SK-N-DZ (cell line): ENCODE measurements around the gene HS1BP3.

Experiments used
- DNase-seq: peaks from one replicate; pipeline ENCODE4 v3.0.0-alpha.2; 2015; ENCODE audit warnings: low spot score

Gene HS1BP3

GRCh38 chr2:20663196-20664070 is 12.5 kb upstream of the HS1BP3 start:
- DNase-seq = no peak

GRCh38 chr2:20662308-20662937 is 11.5 kb upstream of the HS1BP3 start:
- DNase-seq = no peak

- DNase-seq = peak; percentile 79
Observed at GRCh38 chr2:20661421-20662307, 10.8 kb upstream of the HS1BP3 start.

- DNase-seq = no peak
Observed at GRCh38 chr2:20660506-20661420, 9.9 kb upstream of the HS1BP3 start.

GRCh38 chr2:20657522-20658235 is 6.8 kb upstream of the HS1BP3 start:
- DNase-seq = no peak

- no peak for DNase-seq
Observed at GRCh38 chr2:20656561-20656960, 5.7 kb upstream of the HS1BP3 start.

- no peak for DNase-seq
Observed at GRCh38 chr2:20654535-20654813, 3.6 kb upstream of the HS1BP3 start.

- no peak for DNase-seq
Observed at GRCh38 chr2:20653695-20654534, 3.0 kb upstream of the HS1BP3 start.

- DNase-seq = no peak
Observed at GRCh38 chr2:20652673-20653575, 2.0 kb upstream of the HS1BP3 start.

GRCh38 chr2:20652141-20652540 is 1.2 kb upstream of the HS1BP3 start:
- no peak for DNase-seq

GRCh38 chr2:20651731-20652099 is 817 bp upstream of the HS1BP3 start:
- DNase-seq = no peak

- DNase-seq = peak; percentile 45
Observed at GRCh38 chr2:20650393-20650876, 463 bp downstream of the HS1BP3 start.

GRCh38 chr2:20649976-20650375 is 922 bp downstream of the HS1BP3 start:
- no peak for DNase-seq

- no peak for DNase-seq
Observed at GRCh38 chr2:20649576-20649975, 1.3 kb downstream of the HS1BP3 start.

GRCh38 chr2:20648831-20649230 is 2.1 kb downstream of the HS1BP3 start:
- no peak for DNase-seq

- DNase-seq = no peak
Observed at GRCh38 chr2:20648206-20648605, 2.7 kb downstream of the HS1BP3 start.

GRCh38 chr2:20647738-20648137 is 3.2 kb downstream of the HS1BP3 start:
- DNase-seq = no peak

GRCh38 chr2:20647211-20647610 is 3.7 kb downstream of the HS1BP3 start:
- DNase-seq = no peak
